Parathyroid adenoma (tissue), 2 donors: ENCODE measurements around the gene GPER1.
"Not testable (repeated sequence)": the region's sequence is repeated elsewhere in the genome, so short reads cannot be mapped to it uniquely, and the experiment has no call there.

Source experiments
- H2AFZ ChIP-seq: fragments of 300-600 bp; sonication (generic); one replicate; pipeline ENCODE4 v1.7.0; 2017; ENCODE audit warnings: antibody characterized with exemption, mild to moderate bottlenecking
- H3K27ac ChIP-seq: fragments of 300-600 bp; sonication (generic); one replicate; pipeline ENCODE4 v1.7.0; 2017
- H3K27me3 ChIP-seq: fragments of 300-600 bp; sonication (generic); one replicate; pipeline ENCODE4 v1.7.0; 2017; ENCODE audit warnings: low read length; ENCODE audit not compliant: control insufficient read depth, insufficient read depth
- H3K36me3 ChIP-seq: fragments of 300-600 bp; sonication (generic); one replicate; pipeline ENCODE4 v1.7.0; 2017; ENCODE audit warnings: low read length; ENCODE audit not compliant: control insufficient read depth, insufficient read depth
- H3K4me1 ChIP-seq: fragments of 300-600 bp; sonication (generic); one replicate; pipeline ENCODE4 v1.7.0; 2017; ENCODE audit warnings: control low read depth
- H3K4me2 ChIP-seq: fragments of 300-600 bp; sonication (generic); one replicate; pipeline ENCODE4 v1.7.0; 2017; ENCODE audit warnings: low read length
- H3K4me3 ChIP-seq: fragments of 300-600 bp; sonication (generic); one replicate; pipeline ENCODE4 v1.7.0; 2017; ENCODE audit warnings: low read depth, low read length
- H3K79me2 ChIP-seq: fragments of 300-600 bp; sonication (generic); one replicate; pipeline ENCODE4 v1.7.0; 2017; ENCODE audit warnings: control low read depth
- H3K9ac ChIP-seq: fragments of 300-600 bp; sonication (generic); one replicate; pipeline ENCODE4 v1.7.0; 2017; ENCODE audit warnings: mild to moderate bottlenecking
- H3K9me3 ChIP-seq: fragments of 300-600 bp; sonication (generic); one replicate; pipeline ENCODE4 v1.7.0; 2017; ENCODE audit warnings: low read length; ENCODE audit not compliant: control insufficient read depth
- CTCF ChIP-seq: fragments of 300-600 bp; sonication (generic); IDR thresholded peaks from one replicate; pipeline ENCODE4 v1.7.0; 2017; ENCODE audit warnings: antibody characterized with exemption, mild to moderate bottlenecking
- donor health status: primary hyperparathyroidism.

GPER1 gene

GRCh38 chr7:1087952-1088920 is at the start of gene GPER1:
Gene GPER1, plus strand, starts transcription at chr7:1088113. Its CDS starts 3,616 bp downstream, at chr7:1091729.
- Histone ChIP-seq H3K9ac (no peak within 1 kb of the TSS), H3K4me2 (no peak within 1 kb of the TSS), H3K27ac (no peak within 1 kb of the TSS), H3K27me3 (no peaks in the 10 kb centered on the region), H3K4me1 (peaks cover 10% of the 10 kb centered on the region), H2AFZ (peak within 1 kb of the TSS; percentile 40), H3K79me2 (peaks cover 8% of the 10 kb centered on the region), H3K9me3 (no peaks in the 10 kb centered on the region), H3K36me3 (no peaks in the 10 kb centered on the region), H3K4me3 (no peak within 1 kb of the TSS)
- TF ChIP-seq CTCF, result no peak

DNA sequence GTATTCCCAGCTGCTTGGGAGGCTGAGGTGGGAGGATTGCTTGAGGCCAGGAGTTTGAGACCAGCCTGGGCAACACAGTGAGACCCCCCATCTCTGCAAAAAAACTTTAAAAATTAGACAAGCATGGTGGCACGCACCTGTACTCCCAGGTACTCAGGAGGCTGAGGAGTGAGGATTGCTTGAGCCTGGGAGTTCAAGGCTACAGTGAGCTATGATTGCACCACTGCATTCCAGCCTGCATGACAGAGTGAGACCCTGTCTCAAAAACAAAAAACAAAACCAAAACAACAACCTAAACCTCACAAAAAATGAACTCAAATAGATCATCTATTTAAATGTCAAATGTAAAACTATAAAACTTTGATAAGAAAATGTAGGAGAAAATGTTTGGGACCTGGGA is 47.7 kb upstream of the GPER1 start:
- not testable (repeated sequence) for H3K27ac ChIP-seq, H3K4me3 ChIP-seq, H3K4me1 ChIP-seq, H3K9me3 ChIP-seq, H3K36me3 ChIP-seq, H3K9ac ChIP-seq, H3K4me2 ChIP-seq, H3K27me3 ChIP-seq, H2AFZ ChIP-seq
- peaks cover 10% of the 10 kb centered on the region for H3K79me2 ChIP-seq

DNA sequence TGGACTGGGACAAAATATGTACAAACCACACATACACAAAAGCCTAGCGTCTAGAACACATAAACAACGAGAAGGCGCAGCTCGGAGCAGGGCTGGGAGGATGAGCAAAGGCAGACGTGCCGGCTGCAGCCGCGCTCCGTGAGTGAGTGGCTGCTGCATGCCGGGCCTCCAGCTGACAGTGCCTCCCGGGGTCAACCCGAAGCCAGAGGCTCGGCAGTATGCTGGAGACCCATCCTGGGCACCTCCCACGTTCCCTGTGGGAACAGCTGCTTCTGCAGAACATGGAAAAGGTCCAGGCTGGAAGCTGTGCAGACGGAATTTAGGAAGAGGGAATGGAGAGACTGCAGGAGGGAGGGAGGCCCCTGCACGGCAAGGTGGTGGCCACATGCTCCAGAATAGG is 47.1 kb upstream of the GPER1 start:
- Histone ChIP-seq H3K4me3 (no peak overlapping the region), H2AFZ (no peak overlapping the region), H3K79me2 (peaks cover 12% of the 10 kb centered on the region), H3K4me1 (peaks cover 9% of the 10 kb centered on the region), H3K4me2 (no peak overlapping the region), H3K27ac (no peak overlapping the region), H3K9ac (no peak overlapping the region), H3K9me3 (no peaks in the 10 kb centered on the region), H3K27me3 (no peaks in the 10 kb centered on the region), H3K36me3 (no peaks in the 10 kb centered on the region)
- no peak for TF ChIP-seq CTCF

GRCh38 chr7:1041551-1042491 is 46.1 kb upstream of the GPER1 start:
- no peak overlapping the region for H3K4me2 ChIP-seq
- H2AFZ ChIP-seq, result no peak overlapping the region
- TF ChIP-seq CTCF, result no peak
- H3K27me3 ChIP-seq, result no peaks in the 10 kb centered on the region
- no peak overlapping the region for H3K27ac ChIP-seq
- no peak overlapping the region for H3K4me3 ChIP-seq
- no peaks in the 10 kb centered on the region for H3K36me3 ChIP-seq
- peaks cover 16% of the 10 kb centered on the region for H3K79me2 ChIP-seq
- H3K9me3 ChIP-seq, result no peaks in the 10 kb centered on the region
- H3K9ac ChIP-seq, result no peak overlapping the region
- H3K4me1 ChIP-seq, result peaks cover 20% of the 10 kb centered on the region

GRCh38 chr7:1042492-1042833 is 45.5 kb upstream of the GPER1 start:
- H3K36me3 ChIP-seq, result no peaks in the 10 kb centered on the region
- no peaks in the 10 kb centered on the region for H3K27me3 ChIP-seq
- H3K9me3 ChIP-seq, result no peaks in the 10 kb centered on the region
- H3K4me2 ChIP-seq, result no peak overlapping the region
- H3K4me3 ChIP-seq, result no peak overlapping the region
- peaks cover 16% of the 10 kb centered on the region for H3K79me2 ChIP-seq
- no peak overlapping the region for H3K27ac ChIP-seq
- no peak overlapping the region for H3K9ac ChIP-seq
- no peak for TF ChIP-seq CTCF
- no peak overlapping the region for H2AFZ ChIP-seq
- H3K4me1 ChIP-seq, result peaks cover 26% of the 10 kb centered on the region
